Activated CD8-positive, alpha-beta memory T cell treated with anti-CD3 and anti-CD28 coated beads for 24 hours (primary cell): ENCODE measurements around the gene CHMP6.

Source experiments
- DNase-seq: peaks from one replicate; pipeline ENCODE4 v3.0.0-alpha.2; 2020

Gene CHMP6

DNA sequence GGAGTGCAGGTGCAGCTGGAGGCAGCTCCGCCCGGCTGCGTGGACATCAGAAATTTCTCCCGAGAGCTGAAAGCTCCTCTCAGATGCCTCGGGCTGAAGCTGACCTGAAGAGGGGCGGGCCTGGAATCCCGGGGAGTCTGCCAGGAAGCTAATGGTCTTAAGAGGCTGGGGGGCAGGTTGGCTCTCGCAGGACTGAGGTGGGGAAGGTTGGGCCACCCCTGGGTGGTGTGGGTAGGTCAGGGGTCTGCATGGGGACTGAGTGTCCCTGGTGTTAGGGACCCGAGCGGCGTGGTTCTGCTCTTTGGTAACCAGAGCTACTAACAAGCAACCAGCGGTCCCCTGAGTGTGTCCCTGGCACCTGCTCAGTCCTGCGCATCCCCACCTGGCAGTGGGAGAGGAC is 3.5 kb downstream of the CHMP6 start:
- no peak for DNase-seq

DNA sequence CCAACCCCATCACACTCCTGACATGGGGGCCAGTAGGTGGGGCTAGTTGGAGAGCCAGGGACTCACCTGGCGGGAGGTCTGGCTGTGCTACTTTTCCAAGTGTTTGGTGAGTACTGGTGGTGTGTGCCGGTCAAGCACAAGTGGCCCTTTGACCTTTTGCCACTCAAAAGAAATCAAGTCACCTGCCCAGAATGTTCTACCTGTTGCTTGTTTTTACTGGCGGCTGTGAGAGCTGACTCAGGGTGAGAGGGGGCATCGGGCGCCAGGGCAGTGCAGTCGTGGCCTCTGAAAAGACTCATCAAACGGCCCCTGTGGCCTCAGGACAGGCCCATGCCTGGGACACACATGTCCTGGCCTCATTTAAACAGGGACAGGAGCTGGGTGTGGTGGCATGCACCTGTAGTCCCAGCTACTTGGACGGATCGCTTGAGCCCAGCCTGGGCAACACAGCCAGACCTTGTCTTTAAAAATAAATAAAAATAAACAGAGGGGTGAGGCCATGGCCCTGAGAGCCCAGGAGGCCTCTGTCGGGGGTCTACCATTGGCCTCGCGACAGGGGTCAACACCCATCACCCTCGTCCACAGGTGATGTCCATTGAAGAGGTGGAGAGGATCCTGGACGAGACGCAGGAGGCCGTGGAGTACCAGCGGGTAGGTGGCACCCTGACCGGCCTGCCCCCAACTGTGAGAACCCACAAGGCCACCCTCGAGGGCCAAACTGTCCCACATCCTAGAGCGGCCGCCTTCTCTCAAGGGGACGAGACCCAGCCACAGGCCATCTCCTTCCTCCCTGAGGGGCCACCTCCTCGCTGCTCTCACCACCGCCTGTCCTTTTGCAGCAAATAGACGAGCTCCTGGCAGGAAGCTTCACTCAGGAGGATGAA is 5.0 kb downstream of the CHMP6 start:
- DNase-seq: no peak

DNA sequence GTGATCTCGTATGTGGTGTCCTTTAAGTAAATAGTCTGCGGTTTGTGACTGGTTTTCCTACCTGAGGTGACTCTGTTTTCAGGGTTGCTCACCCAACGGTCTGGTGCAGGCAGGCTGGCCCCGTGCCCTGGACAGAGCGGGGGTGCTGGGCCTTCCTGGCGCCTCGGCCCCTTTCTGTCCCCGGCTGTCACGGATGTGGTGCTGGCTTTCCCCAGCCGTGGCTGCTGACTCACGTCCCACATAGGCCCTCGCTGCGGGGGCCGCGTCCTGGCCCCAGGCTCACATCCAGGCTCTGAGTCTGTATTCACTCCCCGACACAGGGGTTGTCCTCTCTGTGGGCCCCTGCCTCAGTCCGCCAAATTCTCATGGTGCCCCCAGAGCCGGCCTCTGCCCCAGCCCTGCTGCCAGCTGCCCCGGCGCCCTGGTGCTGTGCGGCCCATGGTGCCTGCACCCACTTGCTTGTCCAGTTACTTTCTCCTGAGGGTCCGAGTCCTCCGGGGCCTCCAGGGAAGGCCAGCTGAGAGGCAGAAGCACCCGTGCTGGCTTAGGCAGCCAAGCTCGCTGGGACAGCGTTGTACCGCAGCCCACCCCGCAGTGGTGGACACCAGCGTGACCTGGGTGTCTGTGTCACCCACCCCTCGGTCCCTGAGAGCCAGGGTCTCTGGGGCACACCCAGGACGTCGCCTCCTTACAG is 5.9 kb downstream of the CHMP6 start:
- no peak for DNase-seq

DNA sequence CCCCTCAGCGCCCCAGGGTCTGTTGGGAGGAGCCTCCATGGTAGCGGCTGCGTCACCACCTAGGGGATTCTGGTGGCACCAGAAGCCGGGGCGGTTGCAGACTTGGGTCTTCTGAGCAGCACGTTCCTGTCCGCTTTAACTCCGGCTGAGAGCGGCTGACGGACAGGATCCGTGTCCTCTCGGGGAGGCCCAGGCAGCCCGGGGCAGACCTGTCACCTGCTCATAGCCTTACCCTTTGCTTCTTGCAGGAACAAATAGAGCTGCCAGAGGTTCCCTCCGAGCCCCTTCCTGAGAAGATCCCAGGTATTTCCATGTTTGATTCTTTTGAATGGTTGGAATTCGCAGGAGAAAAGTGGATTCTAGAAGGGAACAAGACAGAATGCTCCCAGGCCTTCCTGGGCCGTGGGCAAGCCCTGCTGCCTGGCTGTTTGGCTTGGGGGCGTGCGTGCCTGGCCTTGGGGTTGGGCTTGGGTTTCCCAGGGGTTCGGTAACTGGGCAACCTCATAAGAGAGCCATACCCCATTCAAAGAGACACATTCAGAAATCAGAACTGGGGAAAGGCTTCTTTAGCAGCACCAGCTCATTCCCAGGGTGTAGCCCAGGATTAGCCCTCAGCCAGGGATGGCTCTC is 6.6 kb downstream of the CHMP6 start:
- DNase-seq: no peak

DNA sequence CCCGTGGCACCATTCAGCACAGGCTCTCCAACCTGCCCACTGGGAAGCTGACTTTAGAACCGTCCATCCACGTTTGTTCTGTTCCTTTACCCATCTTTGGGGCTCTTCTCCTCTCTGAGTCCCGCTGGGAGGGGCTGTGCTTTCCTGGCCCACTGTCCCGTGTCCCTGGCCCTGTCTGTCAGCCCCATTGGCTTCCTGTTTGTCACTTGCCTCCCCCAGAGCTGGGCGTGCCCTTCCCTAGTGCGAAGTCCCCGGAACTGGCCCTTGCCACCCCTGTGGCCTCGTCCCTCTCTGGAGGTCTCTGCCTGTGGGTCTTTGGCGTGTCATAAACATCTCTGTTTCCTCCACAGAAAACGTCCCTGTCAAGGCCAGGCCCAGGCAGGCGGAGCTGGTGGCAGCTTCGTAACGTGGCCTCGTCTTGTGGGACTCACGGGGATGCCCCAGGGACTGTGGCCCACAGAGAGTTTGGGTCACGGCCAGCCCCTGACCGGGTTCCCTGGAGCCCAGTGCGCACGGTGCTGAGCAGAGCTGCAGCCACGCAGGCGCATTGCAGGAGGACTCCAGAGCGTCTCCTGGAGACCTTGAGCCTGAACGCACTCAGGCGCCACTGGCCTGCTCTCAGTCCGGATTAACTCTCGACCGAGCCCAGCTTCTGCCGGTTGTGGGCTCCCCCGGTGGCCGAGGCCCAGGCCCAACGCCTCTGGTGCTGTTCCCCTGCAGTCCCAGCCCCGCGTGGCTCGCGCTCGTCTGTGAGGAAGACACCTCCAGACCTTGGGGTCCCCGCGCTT is 7.3 kb downstream of the CHMP6 start:
- DNase-seq: no peak

DNA sequence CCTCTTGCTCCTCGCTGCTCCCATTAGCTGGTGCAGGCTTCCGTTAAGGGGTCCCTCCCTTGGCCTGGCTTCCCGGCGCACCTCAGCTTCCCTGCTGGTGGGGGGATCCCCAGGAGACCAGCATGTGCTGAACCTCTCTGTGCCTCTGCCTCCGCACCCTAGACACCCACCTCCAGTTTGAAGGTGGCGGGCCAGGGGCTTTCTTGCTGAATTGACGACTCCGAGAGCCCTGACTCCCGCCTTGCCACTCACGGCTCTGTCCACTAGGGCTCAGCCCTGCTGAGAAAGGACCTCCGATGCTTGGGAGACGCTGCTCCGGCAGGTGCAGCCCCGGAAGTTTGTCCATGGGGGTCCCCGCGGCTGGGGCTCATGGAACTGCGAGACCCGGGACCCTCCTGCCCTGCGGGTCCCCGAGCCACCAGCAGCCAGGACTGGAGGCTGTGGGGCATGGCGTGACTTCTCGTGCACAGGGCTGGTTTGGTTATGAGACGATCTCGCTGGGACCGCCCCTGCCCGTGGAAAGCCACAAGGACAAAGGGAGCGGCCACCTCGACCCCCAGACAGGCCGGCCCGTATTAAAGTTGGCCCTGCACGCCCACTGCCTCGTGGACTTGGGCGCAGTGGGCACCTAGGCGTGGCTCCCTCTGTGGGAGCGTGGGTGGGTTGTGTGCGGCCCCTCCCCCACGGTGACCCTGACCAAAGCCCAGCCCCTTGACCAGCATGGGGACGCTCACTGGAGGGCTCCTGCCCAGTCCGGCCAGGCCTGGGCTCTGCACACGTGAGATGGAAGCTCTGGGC is 8.1 kb downstream of the CHMP6 start:
- DNase-seq: no peak

DNA sequence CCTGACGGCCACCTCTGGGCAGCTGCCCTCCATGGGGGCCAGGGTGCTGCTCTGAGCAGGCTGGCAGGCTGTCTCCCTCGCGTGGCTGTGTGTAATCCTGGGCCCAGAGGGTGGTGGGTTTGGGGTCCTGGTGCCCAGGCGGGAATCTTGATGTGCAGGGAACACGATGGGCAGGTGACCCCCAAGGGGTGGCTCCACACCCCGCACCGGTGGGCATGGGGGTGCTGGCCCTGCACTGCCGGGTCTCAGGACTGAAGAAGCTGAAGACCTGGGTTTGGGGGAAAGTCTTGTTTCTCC is 8.6 kb downstream of the CHMP6 start:
- DNase-seq: no peak

DNA sequence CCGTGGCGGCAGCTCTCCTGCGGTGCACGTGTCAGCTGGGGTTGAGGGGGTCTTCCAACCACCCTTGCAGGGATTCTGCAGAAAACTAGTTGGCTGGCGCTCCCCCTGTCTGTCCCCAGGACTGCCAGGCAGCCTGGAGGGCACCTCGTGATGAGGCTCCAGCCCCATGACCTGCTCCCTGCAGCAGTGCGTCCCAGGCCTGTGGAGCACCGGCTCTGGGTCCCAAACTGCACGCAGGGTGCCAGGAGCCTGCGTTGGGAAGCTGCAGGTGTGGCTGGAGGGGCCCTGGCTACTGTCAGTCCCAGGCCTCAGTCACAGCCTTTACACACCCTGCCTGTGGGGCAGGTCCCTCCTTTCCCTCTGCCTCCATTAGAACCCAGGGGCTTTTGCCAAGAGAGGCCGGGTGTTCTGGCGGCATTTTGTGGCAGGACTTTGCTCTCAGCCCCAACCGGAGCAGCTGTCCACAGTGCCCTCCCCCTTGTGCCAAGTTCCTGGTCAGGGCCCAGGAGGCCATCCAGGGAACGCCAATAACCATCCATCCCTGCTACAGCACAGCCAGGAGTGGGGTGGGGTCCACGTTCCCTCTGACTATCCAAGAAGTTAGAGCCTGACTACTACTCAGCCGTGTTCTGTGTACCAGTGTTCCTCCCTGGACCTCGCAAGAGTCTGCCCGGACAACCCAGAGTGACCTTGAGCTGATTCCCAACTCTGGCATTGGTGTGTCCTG is 9.2 kb downstream of the CHMP6 start:
- DNase-seq: no peak

DNA sequence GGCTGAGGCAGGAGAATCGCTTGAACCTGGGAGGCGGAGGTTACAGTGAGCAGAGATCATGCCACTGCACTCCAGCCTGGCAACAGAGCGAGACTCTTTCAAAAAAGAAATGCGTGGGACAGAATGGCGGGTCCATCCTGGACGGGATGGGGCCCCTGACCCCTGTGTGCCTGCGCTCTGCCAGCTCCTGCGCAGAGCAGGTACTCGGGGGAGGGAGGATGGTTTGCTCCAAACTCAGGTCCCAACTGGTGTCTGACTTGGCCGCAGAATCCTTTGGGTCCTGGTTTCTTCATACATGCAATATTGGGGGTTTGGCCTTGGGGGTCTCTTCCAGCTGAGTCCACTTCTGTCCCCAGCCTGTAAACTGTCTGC is 10.4 kb downstream of the CHMP6 start:
- DNase-seq: no peak

DNA sequence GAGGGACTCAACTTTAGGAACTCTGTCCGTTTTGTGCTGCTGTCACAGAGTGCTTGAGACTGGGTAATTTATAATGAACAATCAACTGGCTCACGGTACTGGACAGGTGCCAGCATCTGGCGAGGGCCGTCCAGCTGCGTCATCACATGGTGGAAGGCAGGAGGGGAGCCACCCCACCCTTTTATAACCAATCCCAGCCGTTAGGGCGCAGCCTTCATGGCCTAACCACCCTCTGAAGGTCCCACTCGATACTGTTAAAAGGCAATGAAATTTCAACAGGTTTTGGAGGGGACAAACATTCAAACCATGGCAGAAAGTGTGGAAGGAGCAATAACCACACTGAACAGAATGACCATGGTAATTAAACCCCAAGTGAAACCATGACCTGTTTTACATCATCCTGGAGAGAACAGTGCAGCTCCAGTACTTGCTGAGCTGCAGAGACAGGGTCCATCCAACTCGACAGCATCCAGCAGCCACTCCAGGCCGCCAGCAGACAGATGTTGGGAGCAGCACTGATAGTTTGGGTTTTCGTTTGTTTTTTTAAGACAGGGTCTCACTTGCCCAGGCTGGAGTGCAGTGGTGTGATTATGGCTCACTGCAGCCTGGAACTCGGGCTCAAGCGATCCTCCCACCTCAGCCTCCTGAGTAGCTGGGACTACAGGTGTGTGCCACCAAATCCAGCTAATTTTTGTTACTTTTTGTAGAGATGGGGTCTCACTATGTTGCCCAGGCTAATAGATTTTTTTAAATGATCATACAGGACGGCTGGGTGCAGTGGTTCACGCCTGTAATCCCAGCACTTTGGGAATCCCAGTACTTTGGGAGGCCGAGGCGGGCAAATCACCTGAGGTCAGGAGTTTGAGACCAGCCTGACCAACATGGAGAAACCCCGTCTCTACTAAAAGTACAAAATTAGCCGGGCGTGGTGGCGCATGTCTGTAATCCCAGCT is 11.0 kb downstream of the CHMP6 start:
- no peak for DNase-seq

DNA sequence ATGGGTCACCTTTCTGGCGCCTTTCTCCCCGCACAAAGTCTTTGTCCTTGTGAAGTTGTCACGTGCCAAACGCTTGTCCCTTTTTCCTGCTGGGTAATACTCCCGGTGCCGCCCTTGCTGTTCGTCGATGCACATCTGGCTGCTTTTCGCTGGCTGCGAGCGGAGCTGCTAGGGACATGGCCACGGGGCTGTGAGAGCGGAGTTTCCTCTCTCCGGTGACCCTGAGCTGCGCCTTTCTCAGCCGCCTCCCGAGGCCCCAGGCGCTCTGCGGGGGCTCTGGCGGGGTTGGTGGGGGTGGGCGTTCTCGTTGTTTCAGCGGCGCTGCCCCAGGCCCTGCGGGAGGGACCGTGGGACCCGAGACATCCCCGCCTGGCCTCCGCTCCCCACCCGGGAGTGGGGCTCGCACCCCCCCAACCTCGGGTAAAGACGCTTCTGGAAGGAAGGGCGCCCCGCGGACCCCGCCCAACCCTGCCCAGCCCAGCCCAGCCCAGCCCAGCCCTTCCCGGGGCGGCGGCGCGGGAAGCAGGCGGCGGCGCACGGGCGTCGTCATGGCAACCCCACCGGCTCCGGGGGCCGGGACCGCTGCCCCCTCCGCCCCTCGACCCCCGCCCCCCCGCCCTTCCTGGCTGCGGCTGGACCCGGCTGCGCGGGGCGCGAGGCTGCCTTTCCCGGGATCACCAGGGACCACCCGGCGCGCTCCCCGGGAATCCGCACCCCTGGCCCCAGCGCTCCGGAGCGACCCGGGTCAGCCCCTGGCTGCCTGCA is 12.3 kb downstream of the CHMP6 start:
- no peak for DNase-seq

DNA sequence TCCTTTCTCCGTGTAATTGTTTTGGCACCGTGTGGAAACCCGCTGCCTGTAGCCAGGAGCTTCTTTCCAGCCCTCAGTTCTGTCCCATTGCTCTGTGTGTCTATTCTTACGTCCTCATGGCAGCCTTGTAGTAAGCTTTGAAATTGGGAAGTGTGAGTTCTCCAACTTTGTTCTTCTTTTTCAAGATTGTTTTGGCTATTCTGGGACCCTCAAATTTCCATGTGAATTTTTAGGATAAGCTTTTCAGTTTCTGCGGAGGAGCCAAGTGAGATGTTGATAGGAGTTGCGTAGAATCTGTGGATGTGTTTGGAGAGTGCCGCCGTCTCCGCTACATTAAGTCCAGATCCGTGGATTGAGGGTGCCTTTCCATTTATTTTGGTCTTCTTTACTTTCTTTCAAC is 15.2 kb downstream of the CHMP6 start:
- DNase-seq: no peak

DNA sequence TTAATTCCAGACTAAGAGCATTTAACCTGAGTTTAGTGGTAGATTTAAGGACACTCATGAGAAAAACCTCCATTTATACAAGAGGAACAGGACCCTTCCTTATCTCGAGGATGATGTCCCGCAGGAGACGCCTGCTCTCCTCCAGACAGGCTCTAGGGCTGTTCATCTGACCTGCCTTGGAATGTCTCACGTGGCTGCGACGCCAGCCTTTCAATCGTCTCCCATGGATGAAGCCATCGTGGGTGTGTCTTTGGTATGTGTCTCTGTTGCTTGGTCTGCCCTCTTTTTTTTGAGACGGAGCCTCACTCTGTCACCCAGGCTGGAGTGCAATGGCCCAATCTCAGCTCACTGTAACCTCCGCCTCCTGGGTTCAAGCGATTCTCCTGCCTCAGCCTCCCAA is 16.5 kb downstream of the CHMP6 start:
- no peak for DNase-seq

DNA sequence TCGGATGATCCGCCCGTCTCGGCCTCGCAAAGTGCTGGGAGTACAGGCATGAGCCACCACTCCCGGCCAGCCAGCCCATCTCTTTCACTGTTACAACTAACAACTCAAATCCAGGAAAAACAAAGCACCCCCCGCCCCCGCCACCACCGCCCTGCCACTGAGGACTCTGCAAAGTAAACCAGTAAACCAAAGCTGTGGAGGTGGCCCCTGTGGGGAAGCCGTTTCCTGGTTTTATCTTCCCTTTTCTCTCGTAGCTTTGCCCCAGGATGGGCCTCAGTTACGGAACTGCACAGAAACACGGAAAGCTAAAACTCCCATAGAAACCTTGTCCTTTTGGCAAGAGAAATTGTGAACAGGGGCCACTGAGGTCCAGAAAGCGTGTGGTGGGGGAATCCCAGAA is 17.5 kb downstream of the CHMP6 start:
- no peak for DNase-seq

DNA sequence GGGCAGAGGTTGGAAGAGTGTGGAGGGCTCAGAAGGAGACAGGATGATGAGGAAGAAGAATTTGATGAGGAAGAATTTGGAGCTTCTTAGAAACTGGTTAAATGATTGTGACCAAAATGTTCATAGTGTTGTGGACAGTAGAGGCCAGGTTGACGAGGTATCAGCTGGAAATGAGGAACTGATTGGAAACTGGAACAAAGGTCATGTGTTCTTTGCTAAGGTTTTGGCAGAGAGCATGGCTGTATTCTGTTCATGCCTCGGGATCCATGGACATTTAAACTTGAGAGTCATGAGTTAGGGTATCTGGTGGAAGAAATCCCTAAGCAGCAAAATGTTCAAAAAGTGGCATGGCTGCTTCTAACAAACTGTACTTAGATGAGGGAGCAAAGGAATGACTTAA is 19.3 kb downstream of the CHMP6 start:
- no peak for DNase-seq

DNA sequence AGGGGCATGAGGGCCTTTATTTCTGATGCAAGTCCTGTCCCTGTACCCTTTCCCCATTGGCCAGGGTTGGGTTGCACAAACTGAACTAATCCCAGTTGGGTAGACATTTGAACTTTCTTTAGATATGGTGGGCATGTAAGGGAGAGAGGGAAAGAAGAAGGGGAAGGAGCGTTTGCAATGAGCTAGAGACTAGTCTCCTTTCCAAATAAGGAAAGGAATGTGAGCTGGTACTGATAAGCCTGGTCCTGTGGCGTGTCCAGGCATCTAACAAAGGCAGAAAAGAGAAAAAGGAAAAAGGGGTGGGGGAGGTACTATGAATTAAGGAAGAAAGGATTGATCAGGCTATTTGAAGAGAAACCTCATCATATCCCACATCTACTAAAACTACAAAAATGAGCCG is 20.3 kb downstream of the CHMP6 start:
- DNase-seq: no peak

DNA sequence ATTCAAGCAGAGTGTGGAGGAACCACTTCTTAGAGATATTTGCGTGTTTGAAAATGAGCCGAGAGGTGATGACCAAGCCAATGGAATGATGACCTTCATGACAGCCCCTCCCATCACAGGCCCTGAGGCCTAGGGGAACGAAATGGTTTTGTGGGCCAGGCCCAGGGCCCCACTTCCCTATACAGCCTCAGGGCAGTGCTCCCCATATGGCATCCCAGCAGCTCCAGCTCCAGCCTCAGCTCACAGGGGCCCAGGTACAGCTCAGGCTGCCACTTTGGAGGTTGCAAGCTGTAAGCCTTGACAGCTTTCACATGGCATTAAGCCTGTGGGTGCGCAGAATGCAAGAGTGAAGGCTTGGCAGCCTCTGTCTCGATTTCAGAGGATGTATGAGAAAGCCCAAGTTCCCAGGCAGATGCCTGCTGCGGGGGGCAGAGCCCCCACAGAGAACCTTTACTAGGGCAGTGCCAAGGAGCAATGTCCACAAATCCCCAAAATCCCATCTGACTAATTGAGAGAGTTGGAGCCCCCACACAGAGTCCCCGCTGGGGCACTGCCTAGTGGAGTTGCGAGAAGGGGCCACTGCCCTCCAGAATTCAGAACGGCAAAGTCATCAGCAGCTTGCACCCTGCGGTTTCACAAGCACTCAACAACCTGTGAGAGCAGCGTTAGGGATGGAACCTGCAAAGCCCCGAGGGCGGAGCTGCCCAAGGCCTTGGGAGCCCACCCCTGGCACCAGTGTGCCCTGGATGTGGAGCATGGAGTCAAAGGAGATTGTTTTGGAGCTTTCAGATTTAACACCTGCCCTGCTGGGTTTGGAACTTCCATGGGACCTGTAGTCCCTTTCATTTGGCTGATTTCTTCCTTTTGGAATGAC is 21.2 kb downstream of the CHMP6 start:
- DNase-seq: no peak

DNA sequence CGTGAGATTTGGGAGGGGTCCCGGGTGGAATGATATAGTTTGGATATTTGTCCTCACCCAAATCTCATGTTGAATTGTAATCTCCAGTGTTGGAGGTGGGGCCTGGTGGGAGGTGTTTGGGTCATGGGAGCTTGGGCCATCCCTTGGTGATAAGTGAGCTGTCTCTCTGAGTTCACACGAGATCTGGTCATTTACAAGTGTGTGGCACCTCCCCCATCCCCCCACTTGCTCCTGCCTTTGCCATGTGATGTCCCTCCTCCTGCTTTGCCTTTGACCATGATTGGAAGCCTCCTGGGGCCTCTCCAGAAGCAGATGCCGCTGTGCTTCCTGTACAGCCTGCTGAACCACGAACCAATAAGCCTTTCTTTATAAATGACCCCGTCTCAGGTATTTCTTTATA is 22.0 kb downstream of the CHMP6 start:
- no peak for DNase-seq

DNA sequence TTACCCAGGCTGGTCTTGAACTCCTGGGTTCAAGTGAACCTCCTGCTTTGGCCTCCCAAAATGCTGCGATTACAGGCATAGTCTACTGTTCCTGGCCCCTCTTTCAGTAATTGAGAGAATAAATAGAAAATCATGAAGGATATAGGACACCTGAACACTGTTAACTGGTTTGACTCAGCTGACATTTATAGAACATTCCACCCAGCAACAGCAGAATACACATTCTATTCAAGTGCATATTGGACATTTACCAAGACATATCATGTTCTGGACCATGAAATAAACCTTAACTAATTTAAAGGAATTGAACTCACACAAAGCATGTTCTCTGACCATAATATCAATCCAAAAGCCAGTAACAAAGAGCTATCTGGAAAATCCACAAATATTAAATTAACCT is 23.5 kb downstream of the CHMP6 start:
- no peak for DNase-seq
